SK-N-SH (cell line): Measurements from ENCODE around the gene IL37. TPM values are rescaled to one million over a fixed set of nuclear protein-coding genes. Genes with fewer than 3 reads are reported as not detected.

ENCODE experiments used
- CTCF ChIA-PET: fragments of 300-600, 350-600 bp; formaldehyde crosslinking; extraction: SDS; loops from one replicate; lab custom pipeline; 2021; lab: Yijun Ruan, JAX
- POLR2A ChIA-PET: fragments of 350-600 bp; sonication (Branson Sonifier 250); formaldehyde crosslinking; extraction: SDS; loops from one replicate; lab custom pipeline; 2020; ENCODE audit warnings: antibody characterized with exemption, inconsistent platforms; lab: Yijun Ruan, JAX
- DNase-seq: peaks from one replicate; pipeline ENCODE4 v3.0.0; 2012
- H2AFZ ChIP-seq: fragments of 200-600 bp; sonication (generic); 2 replicates; pipeline ENCODE4 v1.8.1; 2016; ENCODE audit warnings: antibody characterized with exemption, mild to moderate bottlenecking, low read depth
- H3F3A ChIP-seq: fragments of 200-600 bp; sonication (generic); replicated peaks from 2 replicates; pipeline ENCODE3; 2016; ENCODE audit warnings: antibody characterized with exemption, mild to moderate bottlenecking; ENCODE audit not compliant: insufficient read depth
- H3K27ac ChIP-seq, 2 experiments: fragments of 200-500 bp in 1 of 2; fragments of 200-600 bp in 1 of 2; sonication (Bioruptor generic) in 1 of 2; sonication (generic), shearing (Covaris generic) in 1 of 2; 2 replicates each; pipeline versions ENCODE4 v1.5.1 to v1.6.1; 2014 to 2016; ENCODE audit warnings: low read depth in 2 of 2, inconsistent platforms in 1 of 2, low read length in 1 of 2, mild to moderate bottlenecking in 1 of 2, mixed read lengths in 1 of 2
- H3K27me3 ChIP-seq: fragments of 200-600 bp; sonication (generic), shearing (Covaris generic); 2 replicates; pipeline ENCODE4 v1.6.1; 2016; ENCODE audit warnings: mixed run types; ENCODE audit not compliant: insufficient read depth
- H3K36me3 ChIP-seq, 2 experiments: fragments of 200-500 bp in 1 of 2; fragments of 200-600 bp in 1 of 2; sonication (Bioruptor generic) in 1 of 2; sonication (generic) in 1 of 2; replicated peaks in 1 of 2; 2 replicates each; pipeline versions ENCODE3 to v1.5.1; 2014 to 2016; ENCODE audit warnings: low read length in 1 of 2, mild to moderate bottlenecking in 1 of 2; ENCODE audit not compliant: insufficient read depth in 2 of 2, control insufficient read depth in 1 of 2
- H3K4me1 ChIP-seq, 2 experiments: fragments of 200-500 bp in 1 of 2; fragments of 200-600 bp in 1 of 2; sonication (Bioruptor generic) in 1 of 2; sonication (generic), shearing (Covaris generic) in 1 of 2; 2 replicates each; pipeline versions ENCODE4 v1.5.1 to v1.6.1; 2014 to 2016; ENCODE audit warnings: low read depth in 1 of 2, low read length in 1 of 2, mixed run types in 1 of 2; ENCODE audit not compliant: insufficient read depth in 2 of 2, control insufficient read depth in 1 of 2
- H3K4me2 ChIP-seq: fragments of 200-600 bp; sonication (generic), shearing (Covaris generic); 2 replicates; pipeline ENCODE4 v1.6.1; 2017; ENCODE audit warnings: mixed run types
- H3K4me3 ChIP-seq, 2 experiments: fragments of 200-500 bp in 1 of 2; fragments of 200-600 bp in 1 of 2; sonication (Bioruptor generic) in 1 of 2; sonication (generic), shearing (Covaris generic) in 1 of 2; 2 replicates each; pipeline versions ENCODE4 v1.5.1 to v1.8.1; 2014 to 2016; ENCODE audit warnings: low read depth in 2 of 2, inconsistent platforms in 1 of 2, low read length in 1 of 2, mild to moderate bottlenecking in 1 of 2, mixed read lengths in 1 of 2, moderate library complexity in 1 of 2
- H3K79me2 ChIP-seq: fragments of 200-600 bp; sonication (generic); 2 replicates; pipeline ENCODE4 v1.8.1; 2017; ENCODE audit warnings: mild to moderate bottlenecking; ENCODE audit not compliant: insufficient read depth
- H3K9ac ChIP-seq: fragments of 200-600 bp; sonication (generic); 2 replicates; pipeline ENCODE4 v1.6.1; 2017; ENCODE audit warnings: mixed run types
- H3K9me2 ChIP-seq: fragments of 200-600 bp; sonication (generic); 2 replicates; pipeline ENCODE4 v1.6.1; 2017; ENCODE audit warnings: mixed run types
- H3K9me3 ChIP-seq: fragments of 200-600 bp; sonication (generic); 2 replicates; pipeline ENCODE4 v1.6.1; 2017; ENCODE audit warnings: mixed run types, mild to moderate bottlenecking, moderate library complexity
- H4K20me1 ChIP-seq: fragments of 200-600 bp; sonication (generic); 2 replicates; pipeline ENCODE4 v1.6.1; 2017; ENCODE audit warnings: mild to moderate bottlenecking, mixed run types; ENCODE audit not compliant: insufficient read depth
- ELF1 ChIP-seq: IDR thresholded peaks from 2 replicates; pipeline ENCODE4 v1.4.0; 2012
- EP300 ChIP-seq, 2 experiments: IDR thresholded peaks; 2 replicates each; pipeline versions ENCODE4 v1.4.0 to v1.6.1; 2012; ENCODE audit warnings: borderline replicate concordance in 1 of 2, low read depth in 1 of 2, low read length in 1 of 2
- EZH2phosphoT487 ChIP-seq: fragments of 200-600 bp; sonication (generic); IDR thresholded peaks from 2 replicates; pipeline ENCODE4 v1.6.1; 2017; ENCODE audit warnings: low read depth, mixed run types, mild to moderate bottlenecking, antibody characterized with exemption, moderate library complexity, borderline replicate concordance
- FOSL2 ChIP-seq: IDR thresholded peaks from 2 replicates; pipeline ENCODE4 v1.4.0; 2012; ENCODE audit warnings: low read depth, mild to moderate bottlenecking, moderate library complexity, borderline replicate concordance
- GABPA ChIP-seq: IDR thresholded peaks from 2 replicates; pipeline ENCODE4 v1.4.0; 2012; ENCODE audit warnings: low read depth, mild to moderate bottlenecking
- IRF3 ChIP-seq: fragments of 150-350 bp; IDR thresholded peaks from 2 replicates; pipeline ENCODE4 v1.6.1; 2016; ENCODE audit warnings: mild to moderate bottlenecking, low read depth, low read length
- MAX ChIP-seq: IDR thresholded peaks from 2 replicates; pipeline ENCODE4 v1.4.0; 2012; ENCODE audit warnings: low read depth
- MXI1 ChIP-seq: IDR thresholded peaks from 2 replicates; pipeline ENCODE4 v1.6.1; 2012; ENCODE audit warnings: mild to moderate bottlenecking, low read depth, low read length, improper control_type of control experiment
- NFIC ChIP-seq: IDR thresholded peaks from 2 replicates; pipeline ENCODE4 v1.4.0; 2012; ENCODE audit warnings: borderline replicate concordance
- RAD21 ChIP-seq: IDR thresholded peaks from 2 replicates; pipeline ENCODE4 v1.6.1; 2012; ENCODE audit warnings: mild to moderate bottlenecking, low read length
- RCOR1 ChIP-seq: fragments of 150-350 bp; IDR thresholded peaks from 2 replicates; pipeline ENCODE4 v1.6.1; 2017; ENCODE audit warnings: antibody characterized with exemption, low read length
- RFX5 ChIP-seq: IDR thresholded peaks from 2 replicates; pipeline ENCODE4 v1.6.1; 2012; ENCODE audit warnings: mild to moderate bottlenecking, improper control_type of control experiment, low read length
- SIN3A ChIP-seq: IDR thresholded peaks from 2 replicates; pipeline ENCODE4 v1.6.1; 2012; ENCODE audit warnings: low read depth, mild to moderate bottlenecking, low read length, moderate library complexity, borderline replicate concordance
- TAF1 ChIP-seq: IDR thresholded peaks from 2 replicates; pipeline ENCODE4 v1.6.1; 2012; ENCODE audit warnings: low read depth, mild to moderate bottlenecking, low read length, moderate library complexity, borderline replicate concordance
- TEAD4 ChIP-seq: IDR thresholded peaks from 2 replicates; pipeline ENCODE4 v1.4.0; 2012; ENCODE audit warnings: mild to moderate bottlenecking, borderline replicate concordance; ENCODE audit not compliant: insufficient read depth
- USF2 ChIP-seq: fragments of 150-350 bp; IDR thresholded peaks from 2 replicates; pipeline ENCODE4 v1.6.1; 2017; ENCODE audit warnings: antibody characterized with exemption, low read length, low read depth, borderline replicate concordance
- WGBS: methylation state at CpG from one replicate; pipeline ENCODE4 v1.1.6; 2017; ENCODE audit warnings: low lambda C conversion rate; 5-methylcytosine and 5-hydroxymethylcytosine counted together
- polyA plus RNA-seq, 3 experiments: library from polyadenylated mRNA; depleted of rRNA; stranded (reverse); fragments of >200 nt; gene quantifications; 2 replicates each; pipeline ENCODE4 v1.2.3, GENCODE V29; 2012

Gene IL37
- polyA plus RNA-seq, 1 of the 3 experiments (the other 2 are of a cell fraction) = not detected

GRCh38 chr2:112936927-112937232, 25.9 kb downstream of the IL37 start:
- Histone ChIP-seq H3K9ac (no peak overlapping the region), H2AFZ (no peak overlapping the region), H3F3A (no peaks in the 10 kb centered on the region), H3K4me1 (no peaks in the 10 kb centered on the region; a peak in 1 of 4 replicates), H3K27me3 (peaks cover 16% of the 10 kb centered on the region; the same call in 1 of the 2 replicates), H3K4me2 (no peak overlapping the region), H3K9me2 (no peaks in the 10 kb centered on the region), H3K27ac (no peak overlapping the region), H3K9me3 (no peaks in the 10 kb centered on the region), H4K20me1 (no peaks in the 10 kb centered on the region), H3K79me2 (no peaks in the 10 kb centered on the region), H3K36me3 (no peaks in the 10 kb centered on the region), H3K4me3 (no peak overlapping the region)
- no peak for DNase-seq
- TF ChIP-seq NFIC (no peak), TAF1 (no peak), GABPA (no peak), SIN3A (no peak), IRF3 (no peak), RCOR1 (no peak), USF2 (no peak), RFX5 (no peak), MAX (no peak), ELF1 (no peak), EZH2phosphoT487 (no peak), EP300 (IDR thresholded peaks at IDR 0.05; ENCODE audit: borderline replicate concordance in 1 of 2, low read depth in 1 of 2, low read length in 1 of 2) (no peak), RAD21 (no peak), TEAD4 (no peak), MXI1 (no peak)
- ChIA-PET POLR2A (no interaction called here), CTCF (no interaction called here)
- WGBS = 10% methylated on average over 2 of the region's 2 CpGs

- WGBS = 27% methylated on average over 5 of the region's 5 CpGs
- Histone ChIP-seq H2AFZ (no peak overlapping the region), H3F3A (no peaks in the 10 kb centered on the region), H3K9ac (no peak overlapping the region), H4K20me1 (no peaks in the 10 kb centered on the region), H3K4me1 (no peaks in the 10 kb centered on the region; a peak in 1 of 4 replicates), H3K4me3 (no peak overlapping the region), H3K79me2 (no peaks in the 10 kb centered on the region), H3K36me3 (no peaks in the 10 kb centered on the region), H3K9me3 (no peaks in the 10 kb centered on the region), H3K27me3 (peaks cover 5% of the 10 kb centered on the region; the same call in 1 of the 2 replicates), H3K4me2 (no peak overlapping the region), H3K9me2 (no peaks in the 10 kb centered on the region), H3K27ac (no peak overlapping the region)
- CTCF ChIA-PET = interaction anchor here (1.9 kb wide), 1 partner anchor 190 kb away, joined by 9 read pairs; no protein-coding TSS in a partner anchor
- TF ChIP-seq FOSL2 (peak; percentile 20; the same call in 1 of the 2 replicates), IRF3 (no peak)
- POLR2A ChIA-PET = no interaction called here
- no peak for DNase-seq
These were observed 27.9 kb downstream of the IL37 start for GRCh38 chr2:112938904-112939303.
